AG09319 (cell line): ENCODE measurements around the gene ARHGEF28.

ENCODE experiments used
- DNase-seq: peaks from one replicate; pipeline ENCODE4 v3.0.0-alpha.2; 2010; ENCODE audit warnings: low read depth; ENCODE audit errors: extremely low read depth
- TF ChIP-seq, protein P1 (sequence below): IDR thresholded peaks from 2 replicates; pipeline ENCODE4 v1.5.1; 2011; ENCODE audit warnings: low read depth, mild to moderate bottlenecking, inconsistent platforms, low read length, moderate library complexity

Gene ARHGEF28

DNA sequence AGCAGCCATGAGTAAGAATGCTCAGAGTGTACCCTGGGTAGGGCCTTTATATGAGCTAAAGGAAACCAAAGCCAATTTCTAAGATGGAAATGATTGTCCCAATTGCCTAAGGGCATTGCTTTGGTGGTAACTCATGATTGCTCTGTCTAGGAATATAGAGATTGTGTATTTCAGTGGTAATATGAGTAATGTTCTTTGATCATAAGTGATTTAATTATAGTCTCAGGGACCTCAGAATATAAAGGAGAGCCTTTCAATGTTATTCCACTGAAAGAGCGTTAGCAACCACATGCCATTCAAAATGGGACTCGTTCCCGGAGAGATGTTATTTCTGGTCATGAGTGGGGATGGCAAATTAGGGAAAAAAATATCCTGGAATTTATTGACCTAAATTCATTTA, 340.5 kb downstream of the ARHGEF28 start:
- DNase-seq: no peak

GRCh38 chr5:73967347-73967746, 341.4 kb downstream of the ARHGEF28 start:
- TF ChIP-seq, protein P1, sequence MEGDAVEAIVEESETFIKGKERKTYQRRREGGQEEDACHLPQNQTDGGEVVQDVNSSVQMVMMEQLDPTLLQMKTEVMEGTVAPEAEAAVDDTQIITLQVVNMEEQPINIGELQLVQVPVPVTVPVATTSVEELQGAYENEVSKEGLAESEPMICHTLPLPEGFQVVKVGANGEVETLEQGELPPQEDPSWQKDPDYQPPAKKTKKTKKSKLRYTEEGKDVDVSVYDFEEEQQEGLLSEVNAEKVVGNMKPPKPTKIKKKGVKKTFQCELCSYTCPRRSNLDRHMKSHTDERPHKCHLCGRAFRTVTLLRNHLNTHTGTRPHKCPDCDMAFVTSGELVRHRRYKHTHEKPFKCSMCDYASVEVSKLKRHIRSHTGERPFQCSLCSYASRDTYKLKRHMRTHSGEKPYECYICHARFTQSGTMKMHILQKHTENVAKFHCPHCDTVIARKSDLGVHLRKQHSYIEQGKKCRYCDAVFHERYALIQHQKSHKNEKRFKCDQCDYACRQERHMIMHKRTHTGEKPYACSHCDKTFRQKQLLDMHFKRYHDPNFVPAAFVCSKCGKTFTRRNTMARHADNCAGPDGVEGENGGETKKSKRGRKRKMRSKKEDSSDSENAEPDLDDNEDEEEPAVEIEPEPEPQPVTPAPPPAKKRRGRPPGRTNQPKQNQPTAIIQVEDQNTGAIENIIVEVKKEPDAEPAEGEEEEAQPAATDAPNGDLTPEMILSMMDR: no peak
- no peak for DNase-seq

More for the DNA sequence above, 340.5 kb downstream of the ARHGEF28 start:
- TF ChIP-seq, protein P1: no peak

DNA sequence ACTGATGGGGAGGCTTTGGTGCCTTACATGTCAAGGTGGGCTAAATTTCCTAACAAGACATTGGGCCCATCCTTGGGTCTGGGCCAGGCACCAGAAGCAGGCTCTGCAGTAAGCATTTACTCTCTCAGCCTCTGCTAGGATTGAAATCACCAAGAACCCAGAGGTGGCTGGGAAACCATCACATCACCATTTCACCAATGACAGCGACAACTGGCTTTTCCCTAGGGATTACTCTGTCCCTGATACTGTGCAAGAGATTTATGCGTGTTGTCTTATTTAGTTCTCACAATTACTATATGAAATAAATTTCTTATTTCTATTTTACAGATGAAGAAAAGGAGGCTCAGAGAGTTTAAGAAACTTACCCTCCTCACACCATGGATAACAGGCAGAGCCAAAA, 342.2 kb downstream of the ARHGEF28 start:
- DNase-seq: no peak
- TF ChIP-seq, protein P1: no peak

DNA sequence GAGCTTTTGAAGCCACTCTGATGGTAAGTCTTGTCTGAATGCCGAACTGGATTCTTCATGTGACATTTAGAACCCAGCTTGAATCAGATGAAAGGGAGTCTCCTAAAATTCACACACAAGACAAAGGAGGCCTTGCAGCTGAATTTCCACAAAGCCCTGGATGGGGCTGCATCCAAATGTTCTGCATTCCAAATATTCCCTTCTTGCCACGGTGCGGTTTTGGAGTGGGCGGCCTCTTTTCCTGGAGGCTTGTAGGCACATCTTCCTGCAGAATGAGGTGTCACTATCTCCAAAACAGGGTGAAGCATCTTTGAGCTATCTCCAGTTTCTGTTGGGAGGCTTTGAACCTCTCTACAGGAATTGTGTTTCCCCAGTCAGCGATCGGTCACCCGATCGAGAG, 342.7 kb downstream of the ARHGEF28 start:
- no peak for DNase-seq
- TF ChIP-seq, protein P1: no peak

DNA sequence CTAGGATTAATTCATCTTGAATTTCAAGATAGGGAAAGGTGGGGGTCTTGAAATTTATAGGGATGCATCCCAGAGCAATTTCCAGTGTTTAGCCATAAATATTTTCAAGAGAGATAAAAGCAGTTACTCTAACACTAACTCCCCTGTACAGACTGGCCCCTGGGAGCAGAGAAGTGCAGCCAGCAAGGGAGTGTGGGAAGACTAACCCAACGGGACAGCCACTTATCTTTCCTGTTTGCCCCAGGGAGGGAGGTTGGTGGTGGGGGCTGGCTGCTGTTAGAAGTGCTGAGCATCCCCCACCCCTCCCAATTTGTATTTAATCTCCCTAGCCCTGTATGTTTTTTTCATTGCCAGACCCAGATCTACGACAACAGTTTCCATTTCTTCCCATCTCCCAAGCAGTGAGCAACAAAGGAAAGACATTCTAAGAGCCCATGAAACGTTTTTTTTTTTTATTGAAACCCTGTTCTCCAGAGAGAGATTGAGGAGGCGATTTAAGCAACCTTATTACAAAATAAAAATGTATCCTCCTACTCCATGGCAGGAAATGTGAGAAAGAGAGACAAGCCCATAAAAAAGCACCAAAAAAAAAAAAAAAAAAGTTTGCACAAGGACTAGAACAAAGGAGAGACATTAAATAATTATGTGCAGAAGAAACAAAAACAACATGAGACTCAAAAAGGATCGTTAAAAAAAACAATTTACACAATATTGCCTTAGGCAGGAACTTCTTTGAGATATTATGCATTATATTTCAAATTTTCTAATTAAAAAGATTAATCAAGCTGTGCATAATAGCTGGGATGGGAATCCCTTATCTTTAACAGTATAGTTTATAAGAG, 343.4 kb downstream of the ARHGEF28 start:
- DNase-seq: no peak
- TF ChIP-seq, protein P1: no peak

DNA sequence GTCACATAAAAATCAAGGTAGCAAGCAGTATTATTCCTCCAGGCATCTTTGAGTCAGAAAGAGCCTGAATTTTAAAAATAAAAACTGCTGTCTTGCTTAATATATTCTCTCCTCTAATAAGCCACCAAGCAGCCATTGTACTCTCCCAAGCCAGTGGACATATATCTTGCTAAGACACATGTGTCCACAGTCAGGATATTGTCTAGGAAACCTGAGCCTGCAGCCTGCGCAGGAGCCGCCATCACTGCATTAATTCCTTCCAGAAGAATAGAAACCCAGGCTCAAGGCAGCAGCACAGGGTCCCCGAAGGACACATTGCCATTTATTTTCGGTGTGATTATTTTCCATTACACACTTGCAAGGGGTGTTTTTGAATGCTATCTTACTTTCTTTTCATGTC, 345.3 kb downstream of the ARHGEF28 start:
- TF ChIP-seq, protein P1: no peak
- DNase-seq: no peak

DNA sequence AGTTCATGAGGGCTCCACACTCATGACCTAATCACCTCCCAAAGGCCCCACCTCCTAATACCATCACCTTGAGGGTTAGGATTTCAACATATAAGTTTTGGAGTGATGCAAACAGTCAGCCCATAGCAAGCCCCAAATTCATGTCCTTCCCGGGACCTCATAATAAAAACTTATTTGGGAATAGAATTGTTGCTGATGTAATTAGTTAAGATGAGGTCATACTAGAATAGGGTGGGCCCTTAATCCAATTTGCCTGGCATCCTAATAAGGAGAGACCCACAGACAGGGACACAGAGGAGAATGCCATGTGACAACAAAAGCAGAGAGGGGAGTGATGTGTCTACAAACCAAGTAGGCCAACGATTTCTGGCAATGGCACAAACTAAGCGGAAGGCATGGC, 347.1 kb downstream of the ARHGEF28 start:
- TF ChIP-seq, protein P1: no peak
- DNase-seq: no peak
